ENCODE data around the gene MDFIC.

DNA sequence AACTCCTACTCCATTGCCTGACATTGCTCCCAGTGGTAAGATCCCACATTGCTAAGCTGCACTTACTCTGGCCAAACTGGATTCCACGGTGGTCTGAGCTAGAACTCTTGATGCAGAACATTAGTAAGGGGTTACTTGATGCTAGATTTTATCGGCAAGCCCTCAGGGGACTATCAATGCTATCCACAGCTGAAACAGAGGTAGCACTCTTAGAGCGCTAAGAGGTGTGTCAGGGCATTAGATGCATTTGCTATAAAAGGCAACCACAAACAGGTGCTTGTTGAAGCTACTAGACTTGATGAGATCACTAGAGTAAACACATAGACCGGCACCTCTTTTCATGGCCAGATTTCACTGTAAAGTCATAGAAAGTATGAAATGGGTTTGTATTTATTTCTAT, 116.3 kb downstream of the MDFIC start:
- TF ChIP-seq POLR2A (IDR thresholded peaks at IDR 0.05; ENCODE audit: low read length): no peak
- TF ChIP-seq GATA1 (IDR thresholded peaks at IDR 0.05; ENCODE audit: low read depth, low read length): no peak
